Skeletal muscle satellite cell (primary cell): ENCODE results near the gene HSP90AA1.
"Not testable (repeated sequence)": the region's sequence is repeated elsewhere in the genome, so short reads cannot be mapped to it uniquely, and the experiment has no call there.

ENCODE experiments used
- H3K27me3 ChIP-seq: 2 replicates; pipeline ENCODE4 v1.7.0; 2013; ENCODE audit warnings: low read length; ENCODE audit not compliant: control insufficient read depth, insufficient read depth
- H3K36me3 ChIP-seq: 2 replicates; pipeline ENCODE4 v1.7.0; 2013; ENCODE audit warnings: mild to moderate bottlenecking, control low read depth, low read length; ENCODE audit not compliant: insufficient read depth
- H3K4me1 ChIP-seq: 2 replicates; pipeline ENCODE4 v1.7.0; 2013; ENCODE audit warnings: low read length; ENCODE audit not compliant: control insufficient read depth, insufficient read depth
- H3K4me2 ChIP-seq: 2 replicates; pipeline ENCODE4 v1.7.0; 2013; ENCODE audit warnings: mild to moderate bottlenecking, low read length
- H3K4me3 ChIP-seq: 2 replicates; pipeline ENCODE4 v1.7.0; 2013; ENCODE audit warnings: low read length
- H3K9ac ChIP-seq: 2 replicates; pipeline ENCODE4 v1.7.0; 2013; ENCODE audit warnings: mild to moderate bottlenecking, low read depth, low read length, moderate library complexity
- H3K9me3 ChIP-seq: replicated peaks from 2 replicates; pipeline ENCODE4 v1.7.0; 2013; ENCODE audit warnings: mild to moderate bottlenecking, control low read depth, low read length

Gene HSP90AA1

DNA sequence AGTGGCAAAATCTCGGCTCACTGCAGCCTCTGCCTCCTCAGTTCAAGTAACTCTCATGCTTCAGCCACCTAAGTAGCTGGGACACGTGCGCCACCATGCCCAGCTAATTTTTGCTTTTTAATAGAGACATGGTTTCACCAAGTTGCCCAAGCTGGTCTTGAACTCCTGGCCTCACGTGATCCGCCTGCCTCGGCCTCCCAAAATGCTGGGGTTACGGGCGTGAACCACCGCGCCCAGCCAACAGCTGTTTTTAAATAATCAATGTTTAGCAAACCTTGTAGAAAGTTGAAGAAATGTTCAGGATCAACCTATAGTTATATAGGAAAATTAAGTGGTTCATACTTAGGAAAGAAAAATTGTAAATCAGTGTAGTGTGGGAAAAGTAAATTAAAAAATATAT is 6.0 kb upstream of the HSP90AA1 start:
- no peak overlapping the region for H3K4me3 ChIP-seq
- peaks cover 23% of the 10 kb centered on the region for H3K4me1 ChIP-seq
- no peaks in the 10 kb centered on the region for H3K27me3 ChIP-seq
- H3K9ac ChIP-seq: no peak overlapping the region
- H3K36me3 ChIP-seq: no peaks in the 10 kb centered on the region
- no peak overlapping the region for H3K4me2 ChIP-seq
- H3K9me3 ChIP-seq: no peaks in the 10 kb centered on the region

DNA sequence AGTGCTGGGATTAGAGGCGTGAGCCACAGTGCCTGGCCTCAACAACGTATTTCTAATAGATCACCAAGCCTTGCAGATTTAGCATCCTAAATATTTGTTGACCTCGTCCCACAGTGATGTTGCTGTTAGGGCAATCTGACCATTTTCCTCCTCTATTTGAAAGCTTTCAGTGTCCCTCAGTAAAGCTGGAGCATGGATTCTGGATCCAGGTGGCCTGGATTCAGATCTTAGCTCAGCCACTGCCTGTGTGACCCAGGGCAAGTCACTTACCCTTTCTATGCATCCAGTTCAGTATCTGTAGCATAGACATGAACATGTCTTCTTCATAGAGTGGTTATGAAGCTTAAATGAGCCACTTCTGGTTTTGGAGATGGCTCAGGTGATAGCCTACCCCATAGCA is 3.9 kb upstream of the HSP90AA1 start:
- Histone ChIP-seq H3K4me3 (no peak overlapping the region), H3K9ac (no peak overlapping the region), H3K9me3 (no peaks in the 10 kb centered on the region), H3K4me1 (peaks cover 17% of the 10 kb centered on the region), H3K27me3 (no peaks in the 10 kb centered on the region), H3K36me3 (peaks cover 5% of the 10 kb centered on the region), H3K4me2 (no peak overlapping the region)

DNA sequence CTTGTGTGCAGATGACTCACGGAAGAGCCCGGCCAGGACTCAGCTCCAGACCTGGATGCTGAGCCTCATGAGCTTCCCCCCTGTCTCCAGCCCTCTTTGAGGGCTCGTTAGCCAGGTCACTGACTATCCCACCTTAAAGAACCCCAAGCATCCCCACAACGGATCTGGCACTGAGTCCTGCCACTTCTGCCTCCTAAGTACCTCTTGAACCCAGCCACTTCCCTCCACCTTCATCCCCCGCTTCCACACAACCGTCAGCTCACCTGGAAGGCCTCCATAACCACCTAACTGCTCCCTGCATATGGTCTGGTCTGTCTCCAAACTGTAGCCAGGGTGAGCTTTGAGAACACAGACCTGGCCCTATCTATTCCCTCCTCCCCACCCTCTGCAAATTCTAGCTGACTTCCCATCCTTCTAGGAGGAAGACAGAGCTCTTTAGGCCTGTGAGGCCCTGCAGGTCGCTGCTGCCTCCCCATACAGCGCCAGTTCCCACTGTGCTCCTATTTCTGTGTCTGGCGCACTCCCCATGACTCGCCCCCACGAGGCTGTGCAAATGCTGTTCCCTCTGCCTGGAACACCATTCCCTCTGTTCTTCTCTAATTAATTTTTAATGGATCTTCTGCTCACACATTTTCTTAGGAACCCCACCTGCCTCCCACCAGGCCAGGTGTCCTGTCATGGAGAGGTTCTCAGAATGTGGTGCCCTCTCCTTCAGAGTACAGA is 2.9 kb upstream of the HSP90AA1 start:
- Histone ChIP-seq H3K9me3 (no peaks in the 10 kb centered on the region), H3K27me3 (no peaks in the 10 kb centered on the region), H3K36me3 (peaks cover 14% of the 10 kb centered on the region), H3K9ac (no peak overlapping the region), H3K4me3 (no peak overlapping the region), H3K4me2 (no peak overlapping the region), H3K4me1 (peaks cover 21% of the 10 kb centered on the region)

DNA sequence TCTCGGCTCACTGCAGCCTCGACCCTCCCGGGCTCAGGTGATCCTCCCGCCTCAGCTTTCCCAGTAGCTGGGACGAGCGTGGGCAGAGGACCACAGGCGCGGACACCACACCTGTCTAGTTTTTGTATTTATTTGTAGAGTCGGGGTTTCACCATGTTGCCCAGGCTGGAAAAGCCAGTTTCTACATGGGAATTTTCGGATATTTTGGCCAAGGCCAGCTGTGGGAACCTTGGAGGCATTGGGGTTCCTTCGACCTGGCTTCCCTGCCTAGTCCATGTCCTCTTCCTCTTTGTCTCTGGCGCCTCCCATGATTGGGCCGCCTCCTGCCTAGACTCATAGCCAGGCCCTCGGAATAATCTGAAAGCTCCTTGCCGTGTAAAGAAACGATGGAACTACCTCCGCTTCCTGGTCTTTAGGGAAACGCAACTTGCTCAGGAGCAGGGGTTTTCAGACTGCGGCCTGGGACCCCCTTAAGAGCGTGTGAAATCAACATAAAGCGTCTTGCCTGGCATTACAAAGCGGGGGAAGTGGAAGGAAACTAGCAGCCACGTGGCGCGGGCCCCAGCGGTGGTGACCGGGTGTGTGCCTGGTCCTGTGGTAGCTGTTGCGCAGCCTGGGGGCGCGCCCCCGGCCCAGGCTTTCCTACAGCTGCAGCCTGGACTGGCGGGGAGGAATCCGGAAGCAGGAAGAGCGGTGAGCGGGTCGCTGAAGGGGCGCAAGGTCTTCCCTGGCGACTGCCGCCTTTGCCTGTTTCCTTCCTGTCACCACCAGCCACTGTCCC is 1.4 kb upstream of the HSP90AA1 start:
- Histone ChIP-seq H3K4me2 (peak overlapping the region; percentile 93), H3K36me3 (peaks cover 30% of the 10 kb centered on the region), H3K9ac (peak overlapping the region; percentile 91), H3K9me3 (no peaks in the 10 kb centered on the region), H3K4me3 (peak overlapping the region; percentile 86), H3K27me3 (no peaks in the 10 kb centered on the region), H3K4me1 (peaks cover 34% of the 10 kb centered on the region)

DNA sequence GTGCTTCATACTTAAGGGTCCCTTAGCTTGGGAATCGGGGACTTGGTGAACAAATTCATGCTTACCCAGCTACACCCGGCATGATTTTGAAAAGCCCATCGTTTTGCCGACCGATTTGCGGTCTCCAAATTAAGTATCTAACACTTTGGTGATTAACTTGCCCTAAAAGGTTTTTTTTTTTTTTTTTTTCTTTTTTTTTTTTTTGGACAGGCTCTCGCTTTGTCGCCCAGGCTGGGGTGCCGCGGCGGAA is 843 bp upstream of the HSP90AA1 start:
- H3K9ac ChIP-seq: peak overlapping the region; percentile 91
- peaks cover 37% of the 10 kb centered on the region for H3K4me1 ChIP-seq
- H3K4me3 ChIP-seq: peak overlapping the region; percentile 86
- peaks cover 35% of the 10 kb centered on the region for H3K36me3 ChIP-seq
- no peaks in the 10 kb centered on the region for H3K27me3 ChIP-seq
- peak overlapping the region; percentile 93 for H3K4me2 ChIP-seq
- no peaks in the 10 kb centered on the region for H3K9me3 ChIP-seq

DNA sequence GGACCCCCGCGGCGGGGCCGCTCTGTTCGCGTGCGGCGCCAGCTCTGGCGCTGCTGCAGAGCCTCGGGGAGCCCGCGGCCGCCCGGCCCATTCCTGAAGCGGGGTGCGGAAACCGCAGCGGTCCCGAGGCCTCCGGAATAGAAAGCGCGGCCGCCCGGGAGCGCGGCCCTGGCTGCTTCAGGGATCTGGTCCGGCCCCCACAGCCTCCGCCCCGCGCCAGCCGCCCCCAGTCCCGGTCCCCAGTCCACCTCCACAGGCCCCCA is 204 bp downstream of the HSP90AA1 start:
- Histone ChIP-seq H3K4me1 (peaks cover 39% of the 10 kb centered on the region), H3K4me2 (peak overlapping the region; percentile 94), H3K36me3 (peaks cover 46% of the 10 kb centered on the region), H3K9me3 (no peaks in the 10 kb centered on the region), H3K27me3 (no peaks in the 10 kb centered on the region), H3K4me3 (peak overlapping the region; percentile 89), H3K9ac (peak overlapping the region; percentile 99)

DNA sequence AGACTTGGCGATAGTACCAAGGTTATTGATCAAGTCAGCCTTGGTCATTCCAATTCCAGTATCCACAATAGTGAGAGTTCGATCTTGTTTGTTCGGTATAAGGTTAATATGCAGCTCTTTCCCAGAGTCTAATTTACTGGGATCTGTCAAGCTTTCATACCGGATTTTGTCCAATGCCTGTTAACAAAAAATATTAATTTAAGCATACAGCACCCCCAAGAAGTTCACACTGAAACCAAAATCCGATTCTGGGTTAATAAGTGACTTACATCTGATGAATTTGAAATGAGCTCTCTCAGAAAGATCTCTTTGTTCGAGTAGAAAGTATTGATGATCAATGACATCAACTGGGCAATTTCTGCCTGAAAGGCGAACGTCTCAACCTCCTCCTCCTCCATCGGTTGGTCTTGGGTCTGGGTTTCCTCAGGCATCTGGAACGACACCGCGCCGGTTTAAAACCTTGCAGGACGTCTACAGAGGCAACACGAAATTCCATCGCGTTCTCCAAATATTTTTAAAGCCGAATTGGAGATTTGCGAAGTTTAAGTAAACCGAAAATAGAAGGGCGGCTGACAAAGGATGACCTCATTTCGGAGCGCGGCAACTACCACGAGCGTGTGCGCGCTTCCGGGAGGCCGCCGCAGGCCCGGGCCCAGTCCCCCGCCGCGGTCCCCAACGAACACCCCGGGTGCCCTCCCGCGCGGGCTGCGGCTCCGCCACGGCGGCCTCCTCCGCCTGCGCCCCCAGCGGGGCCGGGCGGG is 716 bp downstream of the HSP90AA1 start:
- H3K4me3 ChIP-seq: peak overlapping the region; percentile 89
- H3K4me1 ChIP-seq: peaks cover 40% of the 10 kb centered on the region
- H3K9me3 ChIP-seq: no peaks in the 10 kb centered on the region
- peaks cover 51% of the 10 kb centered on the region for H3K36me3 ChIP-seq
- H3K27me3 ChIP-seq: no peaks in the 10 kb centered on the region
- H3K9ac ChIP-seq: peak overlapping the region; percentile 99
- peak overlapping the region; percentile 94 for H3K4me2 ChIP-seq

DNA sequence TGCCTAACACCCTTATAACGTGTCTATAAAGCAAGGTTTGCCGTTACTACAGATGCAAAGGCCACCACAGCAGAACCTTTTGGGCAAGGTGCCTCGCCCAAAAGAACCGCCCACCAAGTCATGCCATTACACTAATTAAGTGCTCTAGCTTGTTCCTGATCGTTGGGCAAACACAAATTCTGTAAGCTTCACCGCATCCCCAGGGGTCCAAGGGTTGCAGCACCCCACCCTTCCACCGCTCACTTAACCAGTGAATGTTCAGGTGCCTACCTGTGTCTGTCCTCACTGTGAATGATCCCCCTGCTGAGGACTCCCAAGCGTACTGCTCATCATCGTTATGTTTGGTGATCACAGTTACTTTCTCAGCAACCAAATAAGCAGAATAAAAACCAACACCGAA is 1.4 kb downstream of the HSP90AA1 start:
- Histone ChIP-seq H3K4me2 (peak overlapping the region; percentile 94), H3K27me3 (no peaks in the 10 kb centered on the region), H3K36me3 (peaks cover 57% of the 10 kb centered on the region), H3K9ac (peak overlapping the region; percentile 99), H3K4me3 (peak overlapping the region; percentile 89), H3K9me3 (no peaks in the 10 kb centered on the region), H3K4me1 (peaks cover 40% of the 10 kb centered on the region)

DNA sequence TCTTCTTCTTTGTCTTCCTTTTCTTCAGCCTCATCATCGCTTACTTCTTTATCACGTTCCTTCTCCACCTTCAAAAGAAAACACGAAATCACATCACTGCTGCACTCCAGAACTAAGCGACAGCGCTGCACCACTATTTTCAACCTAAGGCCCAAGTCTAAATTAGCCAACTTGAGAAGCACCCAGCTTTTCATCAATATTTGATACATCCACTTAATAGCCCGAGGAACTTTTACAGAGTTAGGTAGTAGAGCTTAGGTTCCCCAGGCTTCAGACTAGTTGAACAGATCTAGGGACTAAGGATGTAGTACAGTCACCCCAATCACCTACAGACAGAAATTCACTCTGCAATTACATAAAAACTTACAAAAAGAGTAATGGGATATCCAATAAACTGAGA is 1.9 kb downstream of the HSP90AA1 start:
- Histone ChIP-seq H3K36me3 (peaks cover 63% of the 10 kb centered on the region), H3K9ac (peak overlapping the region; percentile 99)

DNA sequence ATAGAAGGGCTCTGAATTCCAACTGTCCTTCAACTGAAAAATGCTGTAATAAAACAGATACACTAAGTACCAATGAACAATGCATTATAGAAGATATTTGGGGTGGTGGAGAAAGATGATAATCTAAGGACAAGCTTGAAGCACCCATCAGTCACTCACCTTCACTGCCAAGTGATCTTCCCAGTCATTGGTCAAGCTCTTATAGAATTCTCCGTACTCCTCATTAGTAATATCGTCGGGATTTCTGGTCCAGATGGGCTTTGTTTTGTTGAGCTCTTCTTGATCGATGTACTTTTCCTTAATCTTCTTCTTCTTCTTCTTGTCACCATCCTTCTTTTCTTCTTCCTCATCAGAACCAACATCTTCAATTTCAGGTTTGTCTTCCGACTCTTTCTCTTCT is 2.3 kb downstream of the HSP90AA1 start:
- not testable (repeated sequence) for H3K9me3 ChIP-seq, H3K9ac ChIP-seq, H3K27me3 ChIP-seq
- Histone ChIP-seq H3K4me3 (peak overlapping the region; percentile 89), H3K4me1 (peaks cover 40% of the 10 kb centered on the region), H3K4me2 (peak overlapping the region; percentile 94), H3K36me3 (peaks cover 67% of the 10 kb centered on the region)

More for the DNA sequence above, 1.9 kb downstream of the HSP90AA1 start:
- no peaks in the 10 kb centered on the region for H3K9me3 ChIP-seq
- peaks cover 40% of the 10 kb centered on the region for H3K4me1 ChIP-seq
- no peaks in the 10 kb centered on the region for H3K27me3 ChIP-seq
- peak overlapping the region; percentile 89 for H3K4me3 ChIP-seq
- H3K4me2 ChIP-seq: peak overlapping the region; percentile 94

DNA sequence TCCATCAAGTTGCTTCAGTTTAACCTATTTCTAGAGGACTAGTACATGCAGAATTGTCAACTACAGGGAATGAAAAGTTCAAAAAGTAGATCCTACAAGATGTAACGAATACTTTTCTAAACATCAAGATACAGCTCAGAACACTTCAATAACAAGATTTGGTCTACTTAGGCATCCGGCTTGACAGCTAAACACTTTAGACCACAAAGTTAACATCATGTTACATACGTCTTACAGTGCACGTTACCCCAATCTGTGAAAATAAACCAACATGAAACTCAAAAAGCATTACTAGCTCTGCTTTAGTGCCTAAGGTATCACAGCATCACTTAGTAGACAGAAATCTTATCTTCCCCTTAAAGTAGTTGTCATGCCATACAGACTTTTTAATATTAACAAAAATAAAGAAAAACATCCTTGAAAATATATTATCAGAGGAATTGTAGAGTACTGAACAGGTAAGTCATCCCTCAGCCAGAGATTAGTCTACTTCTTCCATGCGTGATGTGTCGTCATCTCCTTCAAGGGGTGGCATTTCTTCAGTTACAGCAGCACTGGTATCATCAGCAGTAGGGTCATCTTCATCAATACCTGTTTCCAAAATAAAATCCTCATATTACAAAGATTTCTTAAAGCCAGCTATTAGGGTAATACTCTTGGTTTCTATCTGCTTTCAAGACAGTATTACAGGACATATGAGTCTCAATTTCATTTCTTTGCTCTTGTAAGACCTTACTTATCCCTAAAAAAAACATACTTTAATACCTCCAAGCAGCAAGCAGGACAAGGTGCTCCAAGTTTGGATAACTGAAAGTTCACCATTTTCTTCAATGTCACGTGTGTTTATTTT is 5.4 kb downstream of the HSP90AA1 start:
- H3K9me3 ChIP-seq: no peaks in the 10 kb centered on the region
- peaks cover 75% of the 10 kb centered on the region for H3K36me3 ChIP-seq
- no peak overlapping the region for H3K9ac ChIP-seq
- H3K27me3 ChIP-seq: no peaks in the 10 kb centered on the region
- H3K4me3 ChIP-seq: no peak overlapping the region
- peaks cover 29% of the 10 kb centered on the region for H3K4me1 ChIP-seq
- H3K4me2 ChIP-seq: no peak overlapping the region
